OCI-LY1 (cell line): ENCODE results near the gene GALNT13.

Experiments
- H2AFZ ChIP-seq: fragments of 200-600 bp; sonication (generic), shearing (Covaris generic); 2 replicates; pipeline ENCODE4 v1.6.0; 2014; ENCODE audit warnings: antibody characterized with exemption, mild to moderate bottlenecking, low read length
- H3F3A ChIP-seq: fragments of 200-600 bp; sonication (generic), shearing (Covaris generic); 2 replicates; pipeline ENCODE4 v1.6.0; 2014; ENCODE audit warnings: mild to moderate bottlenecking, antibody characterized with exemption, low read length, moderate library complexity; ENCODE audit not compliant: insufficient read depth
- H3K27ac ChIP-seq: fragments of 200-600 bp; sonication (generic); 2 replicates; pipeline ENCODE4 v1.5.1; 2014; ENCODE audit warnings: low read length, mixed run types, mild to moderate bottlenecking, low read depth; ENCODE audit not compliant: poor library complexity, severe bottlenecking
- H3K27me3 ChIP-seq: fragments of 200-600 bp; sonication (generic); 2 replicates; pipeline ENCODE4 v1.6.0; 2014; ENCODE audit warnings: antibody characterized with exemption, mild to moderate bottlenecking, low read length, moderate library complexity; ENCODE audit not compliant: insufficient read depth
- H3K36me3 ChIP-seq: fragments of 200-600 bp; sonication (generic); 2 replicates; pipeline ENCODE4 v1.6.1; 2014; ENCODE audit warnings: mild to moderate bottlenecking, antibody characterized with exemption, low read length, moderate library complexity, mixed read lengths; ENCODE audit not compliant: insufficient read depth
- H3K4me1 ChIP-seq: fragments of 200-600 bp; sonication (generic); 2 replicates; pipeline ENCODE4 v1.5.1; 2014; ENCODE audit warnings: mild to moderate bottlenecking, low read length, moderate library complexity; ENCODE audit not compliant: insufficient read depth, severe bottlenecking
- H3K4me2 ChIP-seq: fragments of 200-600 bp; sonication (generic), shearing (Covaris generic); 2 replicates; pipeline ENCODE4 v1.6.1; 2014; ENCODE audit warnings: low read length
- H3K4me3 ChIP-seq: fragments of 200-600 bp; sonication (generic); 2 replicates; pipeline ENCODE4 v1.5.1; 2014; ENCODE audit warnings: low read length, low read depth, mild to moderate bottlenecking, mixed read lengths; ENCODE audit not compliant: poor library complexity, severe bottlenecking
- H3K79me2 ChIP-seq: fragments of 200-600 bp; shearing (Covaris generic); 2 replicates; pipeline ENCODE4 v1.6.1; 2016; ENCODE audit warnings: mixed run types, low read length, mixed read lengths; ENCODE audit not compliant: insufficient read depth
- H3K9ac ChIP-seq: fragments of 200-600 bp; sonication (generic), shearing (Covaris generic); 2 replicates; pipeline ENCODE4 v1.6.1; 2014; ENCODE audit warnings: mild to moderate bottlenecking, low read length, mixed read lengths
- H3K9me2 ChIP-seq: fragments of 200-600 bp; sonication (generic), shearing (Covaris generic); 2 replicates; pipeline ENCODE4 v1.6.1; 2014; ENCODE audit warnings: low read depth, mild to moderate bottlenecking, low read length, mixed read lengths
- H3K9me3 ChIP-seq: fragments of 200-600 bp; shearing (Covaris generic); 2 replicates; pipeline ENCODE4 v1.6.1; 2014; ENCODE audit warnings: low read length, mixed read lengths
- H4K20me1 ChIP-seq: fragments of 200-600 bp; sonication (generic), shearing (Covaris generic); 2 replicates; pipeline ENCODE4 v1.6.0; 2016; ENCODE audit warnings: mild to moderate bottlenecking, low read length; ENCODE audit not compliant: insufficient read depth
- CTCF ChIP-seq: fragments of 200-600 bp; sonication (generic), shearing (Covaris generic); IDR thresholded peaks from 2 replicates; pipeline ENCODE4 v1.5.1; 2017; ENCODE audit warnings: mild to moderate bottlenecking, antibody characterized with exemption, low read length, moderate library complexity, mixed read lengths
- EZH2 ChIP-seq: fragments of 200-600 bp; sonication (generic), shearing (Covaris generic); IDR thresholded peaks from 2 replicates; pipeline ENCODE4 v1.8.0; 2017; ENCODE audit warnings: borderline replicate concordance, mixed run types, mild to moderate bottlenecking, antibody characterized with exemption, low read length, moderate library complexity, mixed read lengths

Gene GALNT13

GRCh38 chr2:154391051-154391450 is 519.3 kb downstream of the GALNT13 start:
- H3K9me2 ChIP-seq: no peaks in the 10 kb centered on the region
- no peaks in the 10 kb centered on the region for H4K20me1 ChIP-seq
- H3K27me3 ChIP-seq: no peaks in the 10 kb centered on the region
- H3K9ac ChIP-seq: no peak overlapping the region
- H3K4me3 ChIP-seq: no peak overlapping the region
- H3F3A ChIP-seq: no peaks in the 10 kb centered on the region
- H3K4me2 ChIP-seq: no peak overlapping the region
- peaks cover 20% of the 10 kb centered on the region for H3K4me1 ChIP-seq
- H3K36me3 ChIP-seq: no peaks in the 10 kb centered on the region
- H3K9me3 ChIP-seq: peaks cover 10% of the 10 kb centered on the region
- H3K79me2 ChIP-seq: no peaks in the 10 kb centered on the region
- TF ChIP-seq EZH2 (no peak), CTCF (no peak)
- no peak overlapping the region for H2AFZ ChIP-seq
- H3K27ac ChIP-seq: no peak overlapping the region

GRCh38 chr2:154392256-154392655 is 520.5 kb downstream of the GALNT13 start:
- Histone ChIP-seq H3K9me2 (no peaks in the 10 kb centered on the region), H3K36me3 (no peaks in the 10 kb centered on the region), H3K79me2 (no peaks in the 10 kb centered on the region), H3K9me3 (peaks cover 10% of the 10 kb centered on the region), H3K27me3 (no peaks in the 10 kb centered on the region), H3F3A (no peaks in the 10 kb centered on the region), H3K4me2 (no peak overlapping the region), H3K9ac (no peak overlapping the region), H3K4me3 (no peak overlapping the region), H2AFZ (no peak overlapping the region), H4K20me1 (no peaks in the 10 kb centered on the region), H3K27ac (peak overlapping the region; percentile 51), H3K4me1 (peaks cover 12% of the 10 kb centered on the region)
- TF ChIP-seq EZH2 (no peak), CTCF (no peak)

GRCh38 chr2:154394600-154394999 is 522.9 kb downstream of the GALNT13 start:
- Histone ChIP-seq H3K27me3 (no peaks in the 10 kb centered on the region), H4K20me1 (no peaks in the 10 kb centered on the region), H3F3A (no peaks in the 10 kb centered on the region), H2AFZ (no peak overlapping the region), H3K36me3 (no peaks in the 10 kb centered on the region), H3K4me1 (peaks cover 12% of the 10 kb centered on the region), H3K4me3 (no peak overlapping the region), H3K9me3 (peaks cover 4% of the 10 kb centered on the region; the same call in 1 of the 2 replicates), H3K9me2 (no peaks in the 10 kb centered on the region), H3K79me2 (no peaks in the 10 kb centered on the region), H3K27ac (no peak overlapping the region), H3K9ac (no peak overlapping the region), H3K4me2 (no peak overlapping the region)
- TF ChIP-seq EZH2 (no peak), CTCF (no peak)
